ENCODE results near the gene LRRC31.

- TF ChIP-seq CTCF (IDR thresholded peaks at IDR 0.05), result no peak
- TF ChIP-seq POLR2A (IDR thresholded peaks at IDR 0.05), result no peak
Measured at GRCh38 chr3:169822091-169822490, 47.6 kb downstream of the LRRC31 start.
